Measurements from ENCODE around the gene TBL1Y. TPM values are rescaled to one million over a fixed set of nuclear protein-coding genes. Genes with fewer than 3 reads are reported as not detected.

TBL1Y gene
- total and polyA plus RNA-seq, 2 experiments from 2014 or later = 2.6 to 5.8 TPM

DNA sequence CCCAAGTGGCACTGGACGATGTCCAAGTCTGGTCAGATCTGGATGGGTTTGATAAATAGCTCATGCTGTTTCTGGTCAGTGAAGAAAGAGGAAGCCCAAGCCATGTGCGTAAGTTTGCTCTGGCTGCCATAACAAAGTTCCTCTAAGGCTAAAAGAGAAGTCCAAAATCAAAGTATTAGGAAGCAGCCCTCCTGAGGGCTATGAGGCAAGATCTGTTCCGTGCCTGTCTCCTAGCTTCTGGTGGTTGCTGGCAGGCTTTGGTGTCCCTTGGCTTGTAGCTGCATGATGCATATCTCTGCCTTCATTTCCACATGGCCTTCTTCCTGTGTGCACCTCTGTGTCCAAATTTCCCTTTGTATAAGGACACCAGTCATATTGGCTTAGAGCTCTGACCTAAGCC lies 81.5 kb downstream of the TBL1Y start:
- Histone ChIP-seq H3K4me3 (no peak overlapping the region), H3K27ac (ENCODE audit: low read depth) (no peak overlapping the region), H4K20me1 (replicated peaks; ENCODE audit: insufficient read depth) (no peaks in the 10 kb centered on the region), H3K9me2 (ENCODE audit: insufficient read depth) (no peaks in the 10 kb centered on the region), H3K27me3 (ENCODE audit: insufficient read depth) (no peaks in the 10 kb centered on the region), H2AFZ (no peak overlapping the region), H3K79me2 (replicated peaks; ENCODE audit: insufficient read depth) (no peaks in the 10 kb centered on the region), H3K4me2 (no peak overlapping the region), H3K4me1 (ENCODE audit: insufficient read depth) (no peaks in the 10 kb centered on the region), H3F3A (replicated peaks; ENCODE audit: low read depth) (no peaks in the 10 kb centered on the region), H3K36me3 (ENCODE audit: insufficient read depth) (no peaks in the 10 kb centered on the region)
- H3K27ac Mint-ChIP-seq = no peak overlapping the region
- no peaks in the 10 kb centered on the region for H3K9me3 Mint-ChIP-seq
- 0 out of 3 replicates have a peak, but pooled peaks cover 3% of the 10 kb centered on the region for H3K36me3 Mint-ChIP-seq (ENCODE audit: low read depth)
- ATAC-seq (no peak), DNase-seq (ENCODE audit: low spot score) (no peak)
- peaks cover 2% of the 10 kb centered on the region for H3K27me3 Mint-ChIP-seq (ENCODE audit: insufficient read depth, low read depth, poor library complexity)
- H3K4me1 Mint-ChIP-seq = no peaks in the 10 kb centered on the region
- TF ChIP-seq, protein P1, sequence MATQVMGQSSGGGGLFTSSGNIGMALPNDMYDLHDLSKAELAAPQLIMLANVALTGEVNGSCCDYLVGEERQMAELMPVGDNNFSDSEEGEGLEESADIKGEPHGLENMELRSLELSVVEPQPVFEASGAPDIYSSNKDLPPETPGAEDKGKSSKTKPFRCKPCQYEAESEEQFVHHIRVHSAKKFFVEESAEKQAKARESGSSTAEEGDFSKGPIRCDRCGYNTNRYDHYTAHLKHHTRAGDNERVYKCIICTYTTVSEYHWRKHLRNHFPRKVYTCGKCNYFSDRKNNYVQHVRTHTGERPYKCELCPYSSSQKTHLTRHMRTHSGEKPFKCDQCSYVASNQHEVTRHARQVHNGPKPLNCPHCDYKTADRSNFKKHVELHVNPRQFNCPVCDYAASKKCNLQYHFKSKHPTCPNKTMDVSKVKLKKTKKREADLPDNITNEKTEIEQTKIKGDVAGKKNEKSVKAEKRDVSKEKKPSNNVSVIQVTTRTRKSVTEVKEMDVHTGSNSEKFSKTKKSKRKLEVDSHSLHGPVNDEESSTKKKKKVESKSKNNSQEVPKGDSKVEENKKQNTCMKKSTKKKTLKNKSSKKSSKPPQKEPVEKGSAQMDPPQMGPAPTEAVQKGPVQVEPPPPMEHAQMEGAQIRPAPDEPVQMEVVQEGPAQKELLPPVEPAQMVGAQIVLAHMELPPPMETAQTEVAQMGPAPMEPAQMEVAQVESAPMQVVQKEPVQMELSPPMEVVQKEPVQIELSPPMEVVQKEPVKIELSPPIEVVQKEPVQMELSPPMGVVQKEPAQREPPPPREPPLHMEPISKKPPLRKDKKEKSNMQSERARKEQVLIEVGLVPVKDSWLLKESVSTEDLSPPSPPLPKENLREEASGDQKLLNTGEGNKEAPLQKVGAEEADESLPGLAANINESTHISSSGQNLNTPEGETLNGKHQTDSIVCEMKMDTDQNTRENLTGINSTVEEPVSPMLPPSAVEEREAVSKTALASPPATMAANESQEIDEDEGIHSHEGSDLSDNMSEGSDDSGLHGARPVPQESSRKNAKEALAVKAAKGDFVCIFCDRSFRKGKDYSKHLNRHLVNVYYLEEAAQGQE (IDR thresholded peaks at IDR 0.05; ENCODE audit: unreplicated experiment) = no peak
- TF ChIP-seq, protein P2, sequence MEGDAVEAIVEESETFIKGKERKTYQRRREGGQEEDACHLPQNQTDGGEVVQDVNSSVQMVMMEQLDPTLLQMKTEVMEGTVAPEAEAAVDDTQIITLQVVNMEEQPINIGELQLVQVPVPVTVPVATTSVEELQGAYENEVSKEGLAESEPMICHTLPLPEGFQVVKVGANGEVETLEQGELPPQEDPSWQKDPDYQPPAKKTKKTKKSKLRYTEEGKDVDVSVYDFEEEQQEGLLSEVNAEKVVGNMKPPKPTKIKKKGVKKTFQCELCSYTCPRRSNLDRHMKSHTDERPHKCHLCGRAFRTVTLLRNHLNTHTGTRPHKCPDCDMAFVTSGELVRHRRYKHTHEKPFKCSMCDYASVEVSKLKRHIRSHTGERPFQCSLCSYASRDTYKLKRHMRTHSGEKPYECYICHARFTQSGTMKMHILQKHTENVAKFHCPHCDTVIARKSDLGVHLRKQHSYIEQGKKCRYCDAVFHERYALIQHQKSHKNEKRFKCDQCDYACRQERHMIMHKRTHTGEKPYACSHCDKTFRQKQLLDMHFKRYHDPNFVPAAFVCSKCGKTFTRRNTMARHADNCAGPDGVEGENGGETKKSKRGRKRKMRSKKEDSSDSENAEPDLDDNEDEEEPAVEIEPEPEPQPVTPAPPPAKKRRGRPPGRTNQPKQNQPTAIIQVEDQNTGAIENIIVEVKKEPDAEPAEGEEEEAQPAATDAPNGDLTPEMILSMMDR (conservative IDR thresholded peaks at IDR 0.05; ENCODE audit: low read depth in 2 of 2) = no peak
- TF ChIP-seq STAT1 (IDR thresholded peaks at IDR 0.05; ENCODE audit: unreplicated experiment) = no peak
- TF ChIP-seq ZNF114 (CRISPR knock-in tag; IDR thresholded peaks at IDR 0.05) = no peak
- H3K4me3 Mint-ChIP-seq = no peak overlapping the region

DNA sequence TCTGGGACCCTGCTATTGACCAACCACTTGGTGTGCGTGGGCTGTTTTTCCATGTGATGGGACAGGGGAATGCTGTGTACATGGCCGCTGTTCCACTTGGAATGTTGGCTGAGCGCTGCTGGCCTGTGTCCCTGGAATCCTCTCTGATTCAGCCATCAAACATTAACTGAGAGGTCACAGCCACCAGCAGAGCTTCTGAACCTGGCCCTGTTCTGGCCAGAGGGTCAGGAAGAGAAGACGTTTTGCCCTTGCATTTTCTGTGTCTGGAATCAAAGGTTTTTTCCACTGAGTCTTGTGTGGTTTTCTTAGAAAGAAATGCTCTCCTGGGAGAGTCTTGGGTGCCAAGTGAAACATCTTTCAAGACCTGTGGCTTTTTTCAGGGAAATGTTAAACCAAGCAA lies 85.5 kb downstream of the TBL1Y start:
- no peak overlapping the region for H3K4me2 ChIP-seq
- TF ChIP-seq EZH2 (IDR thresholded peaks at IDR 0.05; ENCODE audit: low read depth, unreplicated experiment) (no peak), CREB1 (CRISPR knock-in tag; IDR thresholded peaks at IDR 0.05; ENCODE audit: low read depth) (no peak), NANOG (IDR thresholded peaks at IDR 0.05; ENCODE audit: borderline replicate concordance) (no peak), ZNF114 (CRISPR knock-in tag; IDR thresholded peaks at IDR 0.05) (no peak)
- TF ChIP-seq, protein P3, sequence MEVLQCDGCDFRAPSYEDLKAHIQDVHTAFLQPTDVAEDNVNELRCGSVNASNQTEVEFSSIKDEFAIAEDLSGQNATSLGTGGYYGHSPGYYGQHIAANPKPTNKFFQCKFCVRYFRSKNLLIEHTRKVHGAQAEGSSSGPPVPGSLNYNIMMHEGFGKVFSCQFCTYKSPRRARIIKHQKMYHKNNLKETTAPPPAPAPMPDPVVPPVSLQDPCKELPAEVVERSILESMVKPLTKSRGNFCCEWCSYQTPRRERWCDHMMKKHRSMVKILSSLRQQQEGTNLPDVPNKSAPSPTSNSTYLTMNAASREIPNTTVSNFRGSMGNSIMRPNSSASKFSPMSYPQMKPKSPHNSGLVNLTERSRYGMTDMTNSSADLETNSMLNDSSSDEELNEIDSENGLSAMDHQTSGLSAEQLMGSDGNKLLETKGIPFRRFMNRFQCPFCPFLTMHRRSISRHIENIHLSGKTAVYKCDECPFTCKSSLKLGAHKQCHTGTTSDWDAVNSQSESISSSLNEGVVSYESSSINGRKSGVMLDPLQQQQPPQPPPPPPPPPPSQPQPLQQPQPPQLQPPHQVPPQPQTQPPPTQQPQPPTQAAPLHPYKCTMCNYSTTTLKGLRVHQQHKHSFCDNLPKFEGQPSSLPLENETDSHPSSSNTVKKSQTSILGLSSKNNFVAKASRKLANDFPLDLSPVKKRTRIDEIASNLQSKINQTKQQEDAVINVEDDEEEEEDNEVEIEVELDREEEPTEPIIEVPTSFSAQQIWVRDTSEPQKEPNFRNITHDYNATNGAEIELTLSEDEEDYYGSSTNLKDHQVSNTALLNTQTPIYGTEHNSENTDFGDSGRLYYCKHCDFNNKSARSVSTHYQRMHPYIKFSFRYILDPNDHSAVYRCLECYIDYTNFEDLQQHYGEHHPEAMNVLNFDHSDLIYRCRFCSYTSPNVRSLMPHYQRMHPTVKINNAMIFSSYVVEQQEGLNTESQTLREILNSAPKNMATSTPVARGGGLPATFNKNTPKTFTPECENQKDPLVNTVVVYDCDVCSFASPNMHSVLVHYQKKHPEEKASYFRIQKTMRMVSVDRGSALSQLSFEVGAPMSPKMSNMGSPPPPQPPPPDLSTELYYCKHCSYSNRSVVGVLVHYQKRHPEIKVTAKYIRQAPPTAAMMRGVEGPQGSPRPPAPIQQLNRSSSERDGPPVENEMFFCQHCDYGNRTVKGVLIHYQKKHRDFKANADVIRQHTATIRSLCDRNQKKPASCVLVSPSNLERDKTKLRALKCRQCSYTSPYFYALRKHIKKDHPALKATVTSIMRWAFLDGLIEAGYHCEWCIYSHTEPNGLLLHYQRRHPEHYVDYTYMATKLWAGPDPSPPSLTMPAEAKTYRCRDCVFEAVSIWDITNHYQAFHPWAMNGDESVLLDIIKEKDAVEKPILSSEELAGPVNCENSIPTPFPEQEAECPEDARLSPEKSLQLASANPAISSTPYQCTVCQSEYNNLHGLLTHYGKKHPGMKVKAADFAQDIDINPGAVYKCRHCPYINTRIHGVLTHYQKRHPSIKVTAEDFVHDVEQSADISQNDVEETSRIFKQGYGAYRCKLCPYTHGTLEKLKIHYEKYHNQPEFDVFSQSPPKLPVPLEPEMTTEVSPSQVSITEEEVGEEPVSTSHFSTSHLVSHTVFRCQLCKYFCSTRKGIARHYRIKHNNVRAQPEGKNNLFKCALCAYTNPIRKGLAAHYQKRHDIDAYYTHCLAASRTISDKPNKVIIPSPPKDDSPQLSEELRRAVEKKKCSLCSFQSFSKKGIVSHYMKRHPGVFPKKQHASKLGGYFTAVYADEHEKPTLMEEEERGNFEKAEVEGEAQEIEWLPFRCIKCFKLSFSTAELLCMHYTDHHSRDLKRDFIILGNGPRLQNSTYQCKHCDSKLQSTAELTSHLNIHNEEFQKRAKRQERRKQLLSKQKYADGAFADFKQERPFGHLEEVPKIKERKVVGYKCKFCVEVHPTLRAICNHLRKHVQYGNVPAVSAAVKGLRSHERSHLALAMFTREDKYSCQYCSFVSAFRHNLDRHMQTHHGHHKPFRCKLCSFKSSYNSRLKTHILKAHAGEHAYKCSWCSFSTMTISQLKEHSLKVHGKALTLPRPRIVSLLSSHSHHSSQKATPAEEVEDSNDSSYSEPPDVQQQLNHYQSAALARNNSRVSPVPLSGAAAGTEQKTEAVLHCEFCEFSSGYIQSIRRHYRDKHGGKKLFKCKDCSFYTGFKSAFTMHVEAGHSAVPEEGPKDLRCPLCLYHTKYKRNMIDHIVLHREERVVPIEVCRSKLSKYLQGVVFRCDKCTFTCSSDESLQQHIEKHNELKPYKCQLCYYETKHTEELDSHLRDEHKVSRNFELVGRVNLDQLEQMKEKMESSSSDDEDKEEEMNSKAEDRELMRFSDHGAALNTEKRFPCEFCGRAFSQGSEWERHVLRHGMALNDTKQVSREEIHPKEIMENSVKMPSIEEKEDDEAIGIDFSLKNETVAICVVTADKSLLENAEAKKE (CRISPR knock-in tag; IDR thresholded peaks at IDR 0.05) = no peak
- TF ChIP-seq, protein P4, sequence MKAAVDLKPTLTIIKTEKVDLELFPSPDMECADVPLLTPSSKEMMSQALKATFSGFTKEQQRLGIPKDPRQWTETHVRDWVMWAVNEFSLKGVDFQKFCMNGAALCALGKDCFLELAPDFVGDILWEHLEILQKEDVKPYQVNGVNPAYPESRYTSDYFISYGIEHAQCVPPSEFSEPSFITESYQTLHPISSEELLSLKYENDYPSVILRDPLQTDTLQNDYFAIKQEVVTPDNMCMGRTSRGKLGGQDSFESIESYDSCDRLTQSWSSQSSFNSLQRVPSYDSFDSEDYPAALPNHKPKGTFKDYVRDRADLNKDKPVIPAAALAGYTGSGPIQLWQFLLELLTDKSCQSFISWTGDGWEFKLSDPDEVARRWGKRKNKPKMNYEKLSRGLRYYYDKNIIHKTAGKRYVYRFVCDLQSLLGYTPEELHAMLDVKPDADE (IDR thresholded peaks at IDR 0.05) = no peak
- 0 out of 3 replicates have a peak, but pooled peaks cover 3% of the 10 kb centered on the region for H3K36me3 Mint-ChIP-seq (ENCODE audit: low read depth)
- no peaks in the 10 kb centered on the region for H3F3A ChIP-seq (replicated peaks; ENCODE audit: low read depth)
- no peak overlapping the region for H3K27ac ChIP-seq (ENCODE audit: low read depth)
- no peak overlapping the region for H2AFZ ChIP-seq
- no peaks in the 10 kb centered on the region for H3K9me3 Mint-ChIP-seq
- no peaks in the 10 kb centered on the region for H3K27me3 Mint-ChIP-seq (ENCODE audit: insufficient read depth, low read depth, poor library complexity)
- H4K20me1 ChIP-seq (replicated peaks; ENCODE audit: insufficient read depth) = no peaks in the 10 kb centered on the region
- no peak overlapping the region for H3K4me3 Mint-ChIP-seq
- H3K4me3 ChIP-seq = no peak overlapping the region
- no peaks in the 10 kb centered on the region for H3K36me3 ChIP-seq (ENCODE audit: insufficient read depth)
- H3K4me1 Mint-ChIP-seq = no peaks in the 10 kb centered on the region
- no peak overlapping the region for H3K27ac Mint-ChIP-seq
- H3K9me2 ChIP-seq (ENCODE audit: insufficient read depth) = no peaks in the 10 kb centered on the region
- DNase-seq (ENCODE audit: low spot score) = no peak
- no peaks in the 10 kb centered on the region for H3K4me1 ChIP-seq (ENCODE audit: insufficient read depth)
- no peaks in the 10 kb centered on the region for H3K79me2 ChIP-seq (replicated peaks; ENCODE audit: insufficient read depth)
- ATAC-seq = no peak
- no peaks in the 10 kb centered on the region for H3K27me3 ChIP-seq (ENCODE audit: insufficient read depth)

All from GM23338 (cell line).